ENCODE results near the gene PGBD5. TPM values are rescaled to one million over a fixed set of nuclear protein-coding genes. Genes with fewer than 3 reads are reported as not detected.

PGBD5 gene
- total RNA-seq, 1 experiment from 2014 or later: not detected

Other genes starting within 250 kb of the PGBD5 start
- 20.1 and 23.0 TPM in 2 replicates for gene COG2, start 216.1 kb upstream of the PGBD5 start, total RNA-seq (2014; rRNA removed; shearing (Covaris generic); ENCODE audit: low replicate concordance)